Mesothelial cell of epicardium (in vitro differentiated cells): Measurements from ENCODE around the gene PEX3. TPM values are rescaled to one million over a fixed set of nuclear protein-coding genes. Genes with fewer than 3 reads are reported as not detected.
"Not testable (repeated sequence)": the region's sequence is repeated elsewhere in the genome, so short reads cannot be mapped to it uniquely, and the experiment has no call there.

ENCODE experiments used
- DNase-seq, 2 experiments: peaks; one replicate each; pipeline ENCODE4 v3.0.0; 2021; ENCODE audit warnings: low spot score in 2 of 2; ENCODE audit not compliant: unreplicated experiment in 2 of 2
- H3K27ac Mint-ChIP-seq: 2 replicates; pipeline ENCODE4 v1.8.0; 2021; ENCODE audit warnings: mixed read lengths
- H3K27me3 Mint-ChIP-seq: 2 replicates; pipeline ENCODE4 v1.8.0; 2021; ENCODE audit warnings: low read depth, mixed read lengths
- H3K36me3 Mint-ChIP-seq: 2 replicates; pipeline ENCODE4 v1.8.0; 2021; ENCODE audit warnings: mixed read lengths
- H3K4me1 Mint-ChIP-seq: 2 replicates; pipeline ENCODE4 v1.8.0; 2021; ENCODE audit warnings: mixed read lengths
- H3K4me3 Mint-ChIP-seq: 2 replicates; pipeline ENCODE4 v1.8.0; 2021; ENCODE audit warnings: mild to moderate bottlenecking, moderate library complexity, mixed read lengths
- H3K9me3 Mint-ChIP-seq: 2 replicates; pipeline ENCODE4 v1.8.0; 2021; ENCODE audit warnings: mixed read lengths
- CTCF ChIP-seq: fragments of 200-600 bp; sonication (generic); IDR thresholded peaks from one replicate; pipeline ENCODE4 v1.5.0; 2021; ENCODE audit warnings: antibody characterized with exemption; ENCODE audit not compliant: unreplicated experiment
- total RNA-seq: library from RNA; stranded (reverse); gene quantifications from 3 replicates; pipeline ENCODE4 v1.2.1, GENCODE V29; 2021

PEX3 gene
- total RNA-seq, 1 donor from 2014 or later: 20.8 TPM

- Mint-ChIP-seq H3K9me3 (no peaks in the 10 kb centered on the region), H3K36me3 (peaks cover 24% of the 10 kb centered on the region), H3K27ac (no peak overlapping the region), H3K27me3 (no peaks in the 10 kb centered on the region), H3K4me3 (no peak overlapping the region), H3K4me1 (peaks cover 23% of the 10 kb centered on the region)
- DNase-seq: no peak
- TF ChIP-seq CTCF: no peak
These were observed 56.9 kb downstream of the PEX3 start for GRCh38 chr6:143507358-143508145.

GRCh38 chr6:143510326-143510725 lies 59.7 kb downstream of the PEX3 start:
- not testable (repeated sequence) for DNase-seq, H3K27ac Mint-ChIP-seq, H3K9me3 Mint-ChIP-seq, H3K27me3 Mint-ChIP-seq
- Mint-ChIP-seq H3K4me3 (peak overlapping the region; percentile 87), H3K36me3 (peaks cover 23% of the 10 kb centered on the region), H3K4me1 (peaks cover 27% of the 10 kb centered on the region)

- H3K9me3 Mint-ChIP-seq: no peaks in the 10 kb centered on the region
- H3K4me3 Mint-ChIP-seq: peak within 1 kb of the TSS; percentile 87
- TF ChIP-seq CTCF: no peak
- H3K4me1 Mint-ChIP-seq: peaks cover 27% of the 10 kb centered on the region
- DNase-seq: peak; percentile 47 to 79
- peaks cover 10% of the 10 kb centered on the region for H3K27me3 Mint-ChIP-seq
- peak within 1 kb of the TSS; percentile 90 for H3K27ac Mint-ChIP-seq
- H3K36me3 Mint-ChIP-seq: peaks cover 15% of the 10 kb centered on the region
These were observed 60.6 kb downstream of the PEX3 start, which contains the start of gene FUCA2 for GRCh38 chr6:143510991-143511891. Gene FUCA2 (minus strand): TSS chr6:143511720. CDS start chr6:143511634, 86 bp downstream.

- Mint-ChIP-seq H3K36me3 (peaks cover 2% of the 10 kb centered on the region), H3K4me3 (peak overlapping the region; percentile 43), H3K27ac (no peak overlapping the region), H3K4me1 (peaks cover 27% of the 10 kb centered on the region), H3K27me3 (peaks cover 21% of the 10 kb centered on the region), H3K9me3 (no peaks in the 10 kb centered on the region)
- no peak for DNase-seq
- no peak for TF ChIP-seq CTCF
These were observed 62.8 kb downstream of the PEX3 start for GRCh38 chr6:143513410-143513809.

- H3K27ac Mint-ChIP-seq: no peak overlapping the region
- no peak for TF ChIP-seq CTCF
- peaks cover 18% of the 10 kb centered on the region for H3K4me1 Mint-ChIP-seq
- H3K27me3 Mint-ChIP-seq: peaks cover 26% of the 10 kb centered on the region
- peaks cover 4% of the 10 kb centered on the region for H3K9me3 Mint-ChIP-seq
- H3K36me3 Mint-ChIP-seq: peaks cover 4% of the 10 kb centered on the region
- H3K4me3 Mint-ChIP-seq: no peak overlapping the region
- DNase-seq: no peak
These were observed 64.6 kb downstream of the PEX3 start for GRCh38 chr6:143515061-143515760.
